SK-N-MC (cell line): Measurements from ENCODE around the gene NDUFC2.
"Not testable (repeated sequence)": the region's sequence is repeated elsewhere in the genome, so short reads cannot be mapped to it uniquely, and the experiment has no call there.

Experiments used
- DNase-seq: peaks from one replicate; pipeline ENCODE4 v3.0.0-alpha.2; 2011; ENCODE audit warnings: low read depth, low spot score
- H3K27ac ChIP-seq: fragments of 200-600 bp; sonication (generic); 2 replicates; pipeline ENCODE4 v1.5.1; 2016; ENCODE audit warnings: mixed run types
- H3K36me3 ChIP-seq: fragments of 200-600 bp; sonication (generic); 2 replicates; pipeline ENCODE4 v1.6.1; 2017; ENCODE audit warnings: antibody characterized with exemption, low read length, mixed read lengths; ENCODE audit not compliant: insufficient read depth
- H3K4me3 ChIP-seq: fragments of 200-600 bp; sonication (generic); 2 replicates; pipeline ENCODE4 v1.5.1; 2016
- H3K9ac ChIP-seq: fragments of 200-600 bp; sonication (generic); 2 replicates; pipeline ENCODE4 v1.8.0; 2017; ENCODE audit warnings: mixed run types, mixed read lengths; ENCODE audit not compliant: insufficient read length
- H3K9me3 ChIP-seq: fragments of 200-600 bp; sonication (generic); 2 replicates; pipeline ENCODE4 v1.6.1; 2017; ENCODE audit warnings: low read depth, mild to moderate bottlenecking, antibody characterized with exemption, low read length, moderate library complexity, mixed read lengths
- EZH2 ChIP-seq: fragments of 200-600 bp; sonication (generic); IDR thresholded peaks from one replicate; pipeline ENCODE4 v1.6.1; 2017; ENCODE audit warnings: antibody characterized with exemption
- FOXP2 ChIP-seq: optimal IDR thresholded peaks from 2 replicates; pipeline ENCODE3; 2011; ENCODE audit warnings: mild to moderate bottlenecking, moderate library complexity; ENCODE audit not compliant: insufficient read depth; ENCODE audit errors: extremely low read length, control extremely low read depth
- POLR2AphosphoS5 ChIP-seq: IDR thresholded peaks from 2 replicates; pipeline ENCODE4 v1.6.1; 2012; ENCODE audit warnings: mild to moderate bottlenecking, low read depth, low read length, borderline replicate concordance

The NDUFC2 gene

DNA sequence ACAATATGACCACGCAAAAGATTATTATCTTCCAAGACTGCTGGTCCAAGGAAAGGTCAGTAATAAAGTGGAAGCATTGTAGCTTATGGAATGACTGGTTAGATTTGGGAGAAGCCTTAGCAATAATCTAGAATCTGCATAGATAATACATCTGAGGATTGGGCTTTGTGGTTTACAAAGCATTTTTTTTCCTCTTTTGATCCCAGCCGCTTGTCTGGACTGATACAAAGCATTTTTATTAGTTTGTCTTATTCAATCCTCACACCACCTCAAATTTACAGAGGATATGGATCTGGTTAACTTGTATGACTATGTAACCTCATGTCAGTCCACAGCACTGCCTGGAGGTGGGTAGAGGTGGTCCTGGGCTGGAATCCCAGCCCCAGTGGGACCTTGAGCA is 17.0 kb downstream of the NDUFC2 start:
- TF ChIP-seq POLR2AphosphoS5 (no peak), EZH2 (no peak), FOXP2 (no peak)
- no peaks in the 10 kb centered on the region for H3K9me3 ChIP-seq
- no peak overlapping the region for H3K4me3 ChIP-seq
- H3K9ac ChIP-seq = no peak overlapping the region
- no peak for DNase-seq
- peaks cover 4% of the 10 kb centered on the region for H3K36me3 ChIP-seq
- no peak overlapping the region for H3K27ac ChIP-seq

DNA sequence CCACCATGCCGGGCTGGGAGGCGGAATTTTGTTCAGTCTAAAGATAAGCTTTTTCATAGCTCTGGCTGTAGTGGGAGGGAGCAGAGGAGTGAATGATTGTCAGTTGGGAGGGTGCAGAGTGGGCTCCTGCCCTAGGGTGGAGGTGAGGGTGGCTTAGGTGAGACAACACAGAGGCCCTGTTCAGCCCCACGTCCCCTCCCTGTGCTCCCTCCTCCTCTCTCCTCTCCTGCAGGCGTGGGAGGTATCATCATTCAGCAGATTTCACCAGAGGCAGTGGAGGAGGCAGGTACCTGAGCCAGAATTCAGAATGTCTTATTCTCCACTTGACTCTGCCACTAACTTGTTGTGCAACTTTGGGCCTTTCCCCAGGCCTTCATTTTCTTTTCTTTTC is 17.7 kb downstream of the NDUFC2 start:
- Histone ChIP-seq H3K9me3 (no peaks in the 10 kb centered on the region), H3K27ac (no peak overlapping the region)
- TF ChIP-seq EZH2 = no peak
- TF ChIP-seq POLR2AphosphoS5 = no peak
- no peak for TF ChIP-seq FOXP2

DNA sequence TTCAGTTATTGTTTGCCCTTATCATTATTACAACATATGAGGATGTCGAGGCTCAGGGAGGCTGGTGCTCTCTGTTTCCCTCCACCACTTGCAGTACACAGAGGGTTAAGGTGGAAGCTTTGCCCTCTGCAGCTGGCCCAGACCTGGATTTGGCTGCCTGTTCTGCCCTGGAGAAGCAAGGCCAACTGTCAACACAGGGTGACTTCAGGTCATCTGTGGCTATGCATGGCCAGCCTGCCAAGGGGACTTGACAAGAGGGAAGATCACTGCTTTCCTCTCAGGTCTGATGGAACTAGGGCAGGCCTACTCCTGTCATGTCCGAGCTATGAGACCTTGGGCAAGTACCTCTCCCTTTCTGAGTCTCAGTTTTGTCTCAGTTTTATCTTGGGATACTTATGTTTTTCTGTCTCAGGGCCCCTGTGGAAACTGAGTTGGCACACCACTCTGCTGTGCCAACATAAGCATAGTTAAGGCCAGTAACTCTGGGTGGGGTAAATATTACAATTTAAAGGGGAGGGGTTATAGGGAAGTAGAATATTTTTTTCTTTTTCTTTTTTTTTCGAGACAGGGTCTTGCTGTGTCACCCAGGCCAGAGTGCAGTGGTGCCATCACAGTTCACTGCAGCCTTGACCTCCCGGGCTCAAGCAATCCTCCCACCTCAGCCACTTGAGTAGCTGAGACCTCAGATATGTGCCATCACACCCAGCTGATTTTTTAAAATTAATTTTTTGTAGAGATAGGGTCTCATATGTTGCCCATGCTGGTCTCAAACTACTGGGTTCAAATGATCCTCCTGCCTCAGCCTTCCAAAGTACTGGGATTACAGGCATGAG is 18.4 kb downstream of the NDUFC2 start:
- H3K9ac ChIP-seq = no peak overlapping the region
- no peaks in the 10 kb centered on the region for H3K36me3 ChIP-seq
- H3K9me3 ChIP-seq = no peaks in the 10 kb centered on the region
- TF ChIP-seq FOXP2 (no peak), EZH2 (no peak), POLR2AphosphoS5 (no peak)
- H3K4me3 ChIP-seq = no peak overlapping the region
- DNase-seq = no peak
- H3K27ac ChIP-seq = no peak overlapping the region

More for the DNA sequence above, 17.7 kb downstream of the NDUFC2 start:
- DNase-seq = no peak
- H3K9ac ChIP-seq = no peak overlapping the region
- no peaks in the 10 kb centered on the region for H3K36me3 ChIP-seq
- no peak overlapping the region for H3K4me3 ChIP-seq

DNA sequence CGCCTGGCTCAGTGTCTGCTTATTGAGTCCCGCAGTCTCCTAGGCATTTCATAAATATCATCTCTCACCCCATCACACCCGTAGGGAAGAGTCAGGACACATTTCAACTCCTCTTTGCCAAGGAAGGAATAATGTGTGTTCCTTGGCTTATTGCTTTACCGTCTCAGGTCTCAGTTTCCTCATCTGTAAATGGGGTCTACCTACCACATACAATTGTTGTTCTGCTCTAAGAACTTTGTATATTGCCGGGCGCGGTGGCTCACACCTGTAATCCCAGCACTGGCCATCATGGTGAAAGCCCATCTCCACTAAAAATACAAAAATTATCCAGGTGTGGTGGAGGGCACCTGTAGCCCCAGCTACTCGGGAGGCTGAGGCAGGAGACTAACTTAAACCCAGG is 19.1 kb downstream of the NDUFC2 start:
- Histone ChIP-seq H3K9ac (no peak overlapping the region), H3K27ac (no peak overlapping the region), H3K4me3 (no peak overlapping the region), H3K36me3 (no peaks in the 10 kb centered on the region), H3K9me3 (no peaks in the 10 kb centered on the region)
- DNase-seq = no peak
- TF ChIP-seq EZH2 (no peak), FOXP2 (no peak)

GRCh38 chr11:78059749-78060328 is 19.8 kb downstream of the NDUFC2 start:
- H3K9ac ChIP-seq, H3K27ac ChIP-seq, DNase-seq, H3K36me3 ChIP-seq, H3K9me3 ChIP-seq, H3K4me3 ChIP-seq: not testable (repeated sequence)

- H3K27ac ChIP-seq = no peak overlapping the region
Measured at GRCh38 chr11:78057462-78058055, 22.1 kb downstream of the NDUFC2 start.

DNA sequence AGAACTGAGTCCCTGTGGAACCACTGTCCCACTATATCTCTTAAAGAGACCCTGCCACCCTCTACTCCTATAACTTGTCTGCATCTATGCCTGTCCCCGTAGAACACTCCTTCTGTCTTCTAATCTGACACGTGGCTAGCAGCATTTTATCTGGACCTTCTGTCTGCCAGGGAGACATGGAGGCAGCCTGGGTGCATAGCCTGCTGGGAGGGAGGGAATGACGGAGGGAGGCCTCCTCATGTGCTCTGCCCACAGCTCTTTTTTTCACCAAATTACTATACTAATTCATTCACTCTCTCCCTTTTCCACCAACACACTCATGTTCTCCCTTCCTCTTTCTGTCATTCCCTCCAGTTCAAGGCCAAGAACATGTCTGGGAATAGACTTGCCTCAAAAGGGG is 23.6 kb downstream of the NDUFC2 start:
- no peak for DNase-seq
- Histone ChIP-seq H3K9ac (no peak overlapping the region), H3K27ac (no peak overlapping the region), H3K36me3 (no peaks in the 10 kb centered on the region), H3K9me3 (no peaks in the 10 kb centered on the region), H3K4me3 (no peak overlapping the region)
- no peak for TF ChIP-seq POLR2AphosphoS5
- no peak for TF ChIP-seq FOXP2
- TF ChIP-seq EZH2 = no peak

More at GRCh38 chr11:78057462-78058055, 22.1 kb downstream of the NDUFC2 start:
- no peaks in the 10 kb centered on the region for H3K9me3 ChIP-seq
- no peak overlapping the region for H3K4me3 ChIP-seq
- no peaks in the 10 kb centered on the region for H3K36me3 ChIP-seq
- H3K9ac ChIP-seq = no peak overlapping the region
- DNase-seq = no peak
- TF ChIP-seq POLR2AphosphoS5 = no peak
- no peak for TF ChIP-seq FOXP2
- no peak for TF ChIP-seq EZH2

DNA sequence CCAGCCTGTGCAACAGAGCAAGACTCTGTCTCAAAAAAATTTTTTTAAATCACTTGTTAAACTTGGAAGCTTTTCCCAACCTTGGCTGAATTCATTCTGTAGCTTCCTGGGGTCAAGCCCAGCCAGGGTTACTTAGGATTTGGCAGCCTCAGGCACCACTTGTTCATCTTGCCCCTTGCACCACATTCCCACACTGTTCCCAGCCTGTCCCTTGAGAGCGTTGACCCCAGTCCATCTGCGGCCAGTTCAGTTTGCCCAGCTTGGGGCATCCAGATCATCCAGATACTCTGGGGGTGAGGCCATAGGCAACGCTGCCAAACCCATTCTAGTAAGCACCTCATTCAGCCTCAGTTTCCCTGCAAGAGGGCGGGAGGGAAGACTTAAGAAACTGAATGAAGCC is 24.7 kb downstream of the NDUFC2 start:
- Histone ChIP-seq H3K27ac (no peak overlapping the region), H3K36me3 (no peaks in the 10 kb centered on the region), H3K9ac (no peak overlapping the region), H3K9me3 (no peaks in the 10 kb centered on the region), H3K4me3 (no peak overlapping the region)
- no peak for DNase-seq
- TF ChIP-seq POLR2AphosphoS5 (no peak), EZH2 (no peak), FOXP2 (no peak)
